Activated T-helper 1 cell treated with Interleukin-2 at 50 U/mL for 16 hours (primary cell): ENCODE measurements around the gene RCOR1.

Experiments
- DNase-seq: peaks from one replicate; pipeline ENCODE4 v3.0.0-alpha.2; 2020; ENCODE audit warnings: low read depth

RCOR1 gene

DNA sequence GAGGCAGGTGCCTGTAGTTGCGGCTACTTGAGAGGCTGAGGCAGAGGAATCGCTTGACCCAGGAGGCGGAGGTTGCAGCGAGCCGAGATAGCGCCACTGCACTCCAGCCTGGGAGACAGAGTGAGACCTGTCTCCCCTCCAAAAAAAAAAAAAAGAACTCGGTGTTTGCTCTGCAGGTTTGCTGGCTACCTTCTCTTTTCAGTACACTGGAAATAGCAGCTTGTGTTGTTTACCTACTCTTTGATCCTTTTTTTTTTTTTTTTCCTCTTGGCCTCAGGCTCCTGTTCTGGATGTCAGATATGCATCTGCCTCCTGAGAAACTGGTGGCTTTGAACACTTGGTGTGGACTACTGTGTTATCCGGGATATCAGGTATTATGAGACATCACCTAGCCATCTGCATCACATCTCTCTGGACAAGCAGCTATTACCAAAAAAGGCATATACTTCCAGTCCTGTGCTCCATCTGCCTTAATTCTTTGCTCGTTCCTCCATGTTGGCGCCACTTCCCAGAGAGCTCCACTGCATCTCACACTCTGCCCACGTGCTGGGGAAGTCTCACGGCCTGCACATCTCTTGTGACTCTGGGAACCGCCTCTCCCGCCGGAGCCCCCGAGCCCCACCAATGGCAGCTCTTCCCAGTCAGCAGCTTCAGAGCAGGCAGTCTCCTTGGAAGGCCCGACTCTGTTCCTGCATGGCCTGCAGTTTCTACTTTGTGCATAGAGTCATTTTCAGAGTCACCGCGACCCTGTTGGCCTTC, 133.9 kb downstream of the RCOR1 start:
- DNase-seq = no peak

DNA sequence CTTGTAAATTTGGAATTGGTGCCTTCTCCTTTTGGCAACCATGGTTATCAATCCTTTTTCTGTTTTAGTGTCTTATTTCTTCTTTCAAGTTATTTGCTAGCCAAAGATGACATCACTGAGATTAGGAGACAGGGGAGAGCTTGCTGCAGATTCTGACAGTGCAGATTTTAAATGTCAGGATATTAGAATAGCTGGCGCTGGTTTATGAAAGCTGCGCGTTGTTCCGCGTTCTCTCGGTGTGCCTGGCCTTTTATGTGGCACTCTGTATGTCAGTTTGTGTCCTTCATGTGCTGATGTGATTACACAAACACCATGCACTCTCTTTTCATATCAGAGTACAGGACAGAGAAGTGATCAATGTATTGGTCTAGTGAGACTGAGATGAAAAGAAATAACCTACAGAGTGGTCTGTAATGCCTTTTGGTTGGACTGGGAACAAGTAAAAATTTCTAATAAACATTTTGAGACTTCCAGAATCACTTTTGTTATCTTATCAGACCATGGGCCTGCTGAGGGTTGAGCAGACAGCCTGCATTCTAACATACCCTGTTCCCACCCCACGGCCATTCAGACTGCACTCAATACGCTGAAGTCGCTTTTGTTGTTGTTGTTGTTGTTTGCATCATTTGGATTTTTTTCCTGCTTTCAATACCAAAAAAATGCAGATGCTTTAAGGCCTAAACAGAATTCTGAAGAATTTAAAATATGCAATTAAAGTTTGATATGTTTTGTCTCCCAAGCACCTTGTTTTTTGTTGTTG, 135.1 kb downstream of the RCOR1 start:
- DNase-seq = no peak

DNA sequence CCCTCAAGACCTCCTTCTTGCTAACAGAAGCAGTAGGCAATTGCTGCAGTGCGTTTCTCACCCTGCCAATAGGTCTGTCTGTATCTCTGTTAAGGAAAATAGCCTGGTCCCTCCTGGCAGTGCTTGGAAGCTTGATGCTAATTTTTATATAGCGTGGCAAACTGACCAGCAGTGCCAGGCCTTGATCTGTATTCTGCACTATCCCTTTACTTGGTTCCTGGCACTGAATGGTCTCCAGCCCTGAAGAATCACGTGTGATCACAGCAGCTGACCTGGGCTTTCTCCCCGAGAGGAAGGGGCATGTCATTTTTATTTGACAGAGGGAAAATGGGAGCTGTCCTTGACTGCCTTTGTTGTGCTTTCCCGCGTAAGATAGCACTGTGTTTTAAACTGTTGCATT, 136.1 kb downstream of the RCOR1 start:
- DNase-seq = no peak

DNA sequence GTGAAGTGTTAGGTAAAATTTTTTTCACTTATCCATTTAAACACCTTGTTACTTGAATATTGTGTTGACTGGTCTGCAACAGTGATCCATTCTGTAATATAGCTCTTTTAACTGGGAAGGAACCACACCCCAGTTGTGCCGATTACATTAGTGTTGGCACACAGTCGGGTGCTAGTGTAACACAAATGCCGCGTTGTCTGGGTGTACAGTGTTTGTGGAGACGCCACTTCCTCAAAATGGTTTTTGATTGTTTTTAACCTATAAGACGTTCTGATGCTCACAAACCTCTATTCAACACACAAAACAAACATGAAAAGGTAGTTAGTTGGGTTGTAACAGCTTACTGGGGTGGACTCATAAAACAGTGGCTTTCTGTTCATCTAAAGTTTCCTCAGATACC, 136.8 kb downstream of the RCOR1 start:
- DNase-seq = no peak

DNA sequence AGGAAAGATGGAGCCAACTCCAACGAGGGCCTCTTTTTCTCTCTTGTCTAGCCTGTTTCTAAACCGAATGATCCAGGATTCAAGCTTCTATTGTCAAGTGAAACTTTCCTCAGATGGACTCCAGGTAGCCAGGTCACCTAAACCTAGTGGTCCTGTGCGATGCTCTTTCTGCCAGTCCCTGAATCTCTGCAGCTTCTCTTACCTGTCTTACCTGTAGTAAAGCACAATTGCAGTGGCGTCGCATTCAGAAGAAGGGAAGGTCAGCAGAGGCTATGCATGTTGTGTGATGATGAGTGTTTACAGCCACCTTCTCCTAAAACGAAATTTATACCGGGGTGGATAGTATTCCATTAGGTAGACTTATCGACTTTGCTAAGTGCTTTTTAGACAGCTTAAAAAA, 137.4 kb downstream of the RCOR1 start:
- no peak for DNase-seq

DNA sequence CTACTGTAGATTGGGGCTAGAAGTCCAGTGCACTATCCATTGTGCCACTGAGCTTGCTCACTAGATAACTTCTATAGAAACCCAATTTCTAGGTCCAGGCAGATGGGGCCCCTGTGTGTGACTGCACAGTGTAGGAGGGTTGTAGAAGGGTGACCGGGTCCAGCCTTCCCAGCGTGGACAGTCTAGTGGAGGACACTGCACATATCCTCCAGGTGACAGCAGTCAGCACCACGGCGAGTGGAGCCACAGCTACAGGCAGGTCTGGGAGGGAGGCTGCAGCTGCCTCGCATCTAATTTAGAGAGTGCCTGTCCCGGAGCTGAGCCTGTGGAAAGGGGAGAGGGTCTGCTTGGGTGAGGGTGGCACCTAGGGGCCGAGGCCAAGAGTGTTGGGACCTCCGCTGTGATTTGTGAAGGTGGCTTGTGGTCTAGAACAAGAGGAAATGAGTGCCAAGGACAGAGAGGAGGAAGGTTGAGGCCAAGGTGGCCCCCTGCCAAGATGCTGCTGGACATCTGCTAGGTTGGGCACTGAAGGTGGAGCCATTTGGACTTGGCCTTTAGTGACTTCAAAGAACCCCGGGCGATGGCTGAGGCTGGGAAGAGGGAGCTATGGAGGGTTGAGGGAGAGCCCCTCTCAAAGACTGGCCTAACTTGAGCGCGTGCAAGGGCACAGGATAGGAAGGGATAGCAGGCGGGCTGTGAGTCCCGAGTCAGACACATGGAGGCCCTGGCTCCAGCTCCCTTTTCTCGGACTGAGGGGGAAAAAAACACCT, 138.8 kb downstream of the RCOR1 start:
- no peak for DNase-seq

DNA sequence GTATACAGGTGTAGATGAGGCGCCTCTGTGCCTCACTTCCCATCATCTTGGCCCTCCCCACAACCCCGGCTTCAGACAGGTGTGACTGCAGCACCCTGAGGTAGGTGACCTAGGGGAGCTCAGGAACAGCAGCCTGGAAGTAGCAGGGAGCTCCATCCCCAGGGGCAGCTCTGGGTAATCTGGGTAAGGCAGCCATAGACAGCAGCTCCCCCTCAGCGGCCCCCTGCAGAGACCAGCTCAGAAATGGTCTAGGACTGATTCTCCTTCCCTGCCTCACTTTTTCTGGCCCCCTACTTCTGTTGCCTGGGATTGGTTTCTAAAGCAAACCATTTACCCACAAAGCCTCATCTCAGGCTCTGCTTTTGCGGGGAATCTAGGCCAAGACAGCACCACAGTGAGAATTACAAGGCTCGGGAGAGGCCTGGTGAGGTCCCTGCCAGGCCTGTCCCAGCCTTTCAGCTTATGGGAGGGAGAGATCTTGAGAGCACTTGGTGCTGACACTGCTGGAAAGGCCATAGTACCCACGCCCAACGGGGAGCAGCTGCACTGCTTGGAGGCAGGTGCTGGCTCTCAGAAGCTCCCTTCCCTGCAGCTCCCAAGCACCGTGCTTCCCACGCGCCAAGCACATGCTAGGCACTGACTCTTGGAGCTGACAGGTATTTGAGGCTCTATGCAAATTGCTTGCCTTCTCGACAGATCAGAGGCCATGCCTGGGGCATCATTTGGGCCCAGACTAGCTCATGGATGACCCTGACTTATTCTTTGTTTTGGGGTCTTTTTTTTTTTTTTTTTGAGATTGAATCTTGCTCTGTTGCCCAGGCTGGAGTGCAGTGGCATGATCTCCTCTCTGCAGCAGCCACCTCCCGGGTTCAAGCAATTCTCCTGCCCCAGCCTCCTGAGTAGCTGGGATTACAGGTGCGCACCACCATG, 139.7 kb downstream of the RCOR1 start:
- no peak for DNase-seq

DNA sequence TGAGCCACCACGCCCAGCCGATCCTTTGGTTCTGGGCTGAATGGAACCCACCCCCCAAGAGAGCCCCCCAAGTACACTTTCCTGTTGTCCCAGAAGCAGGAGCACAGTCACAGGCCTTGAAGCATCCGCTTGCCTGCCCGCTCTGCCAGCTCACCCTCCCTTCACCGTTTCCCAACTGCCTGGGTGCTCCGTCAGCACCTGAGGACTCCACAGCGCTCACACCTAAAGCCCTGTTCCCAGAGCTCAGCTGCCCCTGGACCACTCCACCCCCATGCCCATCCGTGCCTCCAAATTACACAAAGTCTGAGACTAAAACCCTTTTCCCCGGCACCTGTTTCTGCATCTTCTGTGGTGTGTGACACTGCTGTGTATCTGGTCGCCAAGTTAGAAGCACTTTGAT, 140.5 kb downstream of the RCOR1 start:
- no peak for DNase-seq

DNA sequence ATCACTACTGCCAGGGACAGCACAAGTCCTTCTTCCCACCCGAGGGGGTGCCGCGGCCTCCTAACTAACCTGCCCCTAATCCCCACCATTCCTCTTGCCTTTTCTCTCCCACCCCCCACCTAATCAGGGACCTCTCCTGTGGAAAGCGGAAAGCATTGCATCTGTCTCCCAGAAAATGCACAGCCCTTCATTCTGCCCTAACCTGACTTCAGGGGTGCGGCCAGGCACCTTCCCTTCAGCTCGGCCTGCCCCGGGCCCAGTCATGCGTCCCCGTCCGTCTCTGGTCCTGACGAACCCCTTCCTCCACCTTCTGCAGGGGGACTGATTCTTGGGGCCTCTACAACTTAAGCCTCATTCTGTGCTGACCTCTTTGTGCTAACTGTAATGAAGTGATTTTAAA, 140.9 kb downstream of the RCOR1 start:
- no peak for DNase-seq

DNA sequence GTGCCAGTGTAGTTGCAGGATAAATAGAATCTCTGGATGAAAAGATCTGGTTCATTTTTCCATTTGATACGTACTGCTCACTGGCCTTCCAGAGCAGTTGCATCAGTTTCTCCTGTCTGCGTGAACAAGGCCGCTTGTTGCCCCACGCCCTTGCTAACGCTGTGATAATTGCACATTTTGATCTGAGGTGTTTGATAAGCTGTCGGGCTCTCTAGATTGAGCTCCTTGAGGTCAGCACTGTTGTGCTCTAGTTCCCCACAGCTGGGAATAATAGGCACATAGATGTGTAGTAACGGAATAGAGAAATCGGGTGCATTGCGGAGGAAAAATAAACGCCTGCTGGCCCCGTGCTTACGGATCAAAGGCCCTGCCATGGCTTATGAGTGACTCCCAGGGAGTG, 142.0 kb downstream of the RCOR1 start:
- no peak for DNase-seq

DNA sequence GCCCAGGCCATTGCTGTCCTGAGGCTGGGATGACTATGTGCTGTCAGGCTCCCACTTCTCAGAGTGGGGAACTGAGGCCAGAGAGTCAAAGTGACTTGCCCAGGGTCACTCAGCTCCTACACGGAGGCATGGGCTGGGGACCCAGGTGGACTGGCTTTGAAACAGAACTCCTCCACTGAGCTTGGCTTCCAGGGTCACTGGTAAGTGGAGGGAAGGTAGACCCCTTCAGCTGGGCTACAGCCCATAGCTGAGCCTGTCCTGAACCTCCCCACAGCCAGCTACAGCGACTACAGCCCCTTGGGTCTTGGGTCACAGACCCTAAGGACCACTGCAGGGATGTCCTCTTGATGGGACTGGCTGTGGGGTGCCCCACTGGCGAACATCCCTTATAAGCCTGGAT, 144.5 kb downstream of the RCOR1 start:
- DNase-seq = no peak

DNA sequence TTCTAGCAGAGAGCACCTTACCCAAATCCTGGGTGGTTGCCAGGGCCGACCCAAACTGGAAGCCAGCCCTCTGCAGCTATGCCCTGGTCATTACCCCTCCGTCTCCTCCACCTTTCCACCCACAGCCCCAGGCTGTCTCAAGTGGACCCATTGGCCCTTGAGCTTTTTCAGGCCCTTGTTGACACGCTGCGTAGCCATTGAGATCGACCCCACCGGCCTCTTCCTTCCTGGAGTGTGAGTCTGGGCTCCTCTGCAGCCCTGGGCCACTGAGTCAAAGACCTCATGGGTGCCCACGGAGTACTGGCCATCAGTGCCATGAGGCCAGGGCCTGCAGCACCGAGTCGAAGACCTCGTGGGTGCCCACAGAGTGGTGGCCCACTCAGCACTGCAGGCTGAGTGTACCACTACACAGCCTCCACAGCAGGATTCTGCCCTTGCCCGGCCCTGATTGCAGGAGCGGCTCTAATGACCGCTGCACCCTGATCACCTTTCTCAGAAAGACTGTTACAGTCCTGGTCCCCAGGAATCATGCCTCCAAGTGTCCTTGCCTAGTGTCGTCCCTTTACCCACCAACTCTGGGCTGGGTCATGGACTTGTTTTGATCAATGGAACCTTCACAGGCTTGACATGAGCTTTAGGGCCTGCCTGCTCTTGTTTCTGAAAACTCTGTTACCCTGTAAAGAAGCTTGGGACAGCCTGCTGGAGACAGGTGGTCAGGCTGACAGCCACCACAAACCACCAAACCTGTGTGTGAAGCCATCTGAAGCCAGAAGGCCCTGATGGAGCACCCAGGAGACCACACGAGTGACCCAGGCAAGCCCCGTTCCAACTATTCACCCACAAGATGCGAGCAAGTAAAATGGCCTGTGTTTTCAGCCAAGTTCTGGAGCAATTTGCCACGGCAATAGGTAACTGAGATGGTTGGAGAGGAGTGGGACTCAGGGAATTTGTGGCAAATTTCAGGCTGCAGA, 145.2 kb downstream of the RCOR1 start:
- no peak for DNase-seq

DNA sequence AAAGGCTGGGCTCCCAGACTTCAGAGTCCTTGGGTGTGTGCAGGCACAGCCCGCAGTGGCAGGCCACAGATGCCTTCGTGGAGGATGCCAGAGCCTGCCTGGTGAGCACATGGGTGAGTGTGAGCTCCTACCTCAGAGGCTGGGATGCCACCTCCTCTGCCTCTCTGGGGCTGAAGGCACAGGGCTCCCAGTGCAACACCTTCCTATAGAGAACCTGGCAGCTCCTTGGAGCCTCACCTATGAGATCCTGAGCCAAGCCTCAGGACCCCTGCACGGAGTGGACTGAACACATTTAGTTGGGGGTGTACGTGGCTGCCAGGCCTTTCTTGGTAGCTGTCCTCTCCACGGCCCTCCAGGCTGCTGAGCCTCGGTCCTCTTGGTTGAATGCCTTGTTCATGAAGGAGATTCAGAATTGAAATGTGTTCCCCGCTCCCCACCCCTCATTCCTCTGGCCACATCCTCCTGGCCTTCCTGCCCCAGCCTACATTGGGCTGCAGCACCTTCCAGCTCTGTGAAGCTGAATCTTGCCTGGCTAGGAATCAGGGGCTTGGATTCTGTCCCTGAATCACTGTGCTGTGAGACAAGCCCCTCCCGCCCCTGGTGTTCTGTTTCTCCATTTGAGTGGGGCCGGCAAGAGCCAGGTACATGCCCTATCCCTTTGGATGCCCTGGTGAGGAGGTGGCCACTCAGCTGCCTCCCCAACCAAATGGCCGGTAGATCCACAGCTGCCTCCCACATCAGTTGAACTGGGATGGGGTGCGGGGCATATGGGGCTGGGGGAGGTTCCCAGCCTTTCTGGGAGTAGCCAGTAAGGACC, 146.1 kb downstream of the RCOR1 start:
- DNase-seq = no peak

DNA sequence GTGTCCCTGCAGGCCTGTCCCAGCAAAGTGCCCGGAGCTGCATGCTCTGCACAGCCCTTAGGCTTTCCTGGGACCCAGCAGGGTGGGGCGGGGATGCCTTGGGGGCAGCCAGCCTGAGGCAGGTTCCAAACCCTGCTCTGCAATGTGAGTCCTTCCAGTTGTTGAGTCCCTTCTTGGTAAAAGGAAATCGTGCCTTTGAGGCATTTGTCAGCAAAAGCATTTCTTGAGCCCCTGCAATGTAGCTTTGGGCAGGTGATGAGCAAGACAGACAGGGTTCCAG, 146.7 kb downstream of the RCOR1 start:
- DNase-seq = no peak

DNA sequence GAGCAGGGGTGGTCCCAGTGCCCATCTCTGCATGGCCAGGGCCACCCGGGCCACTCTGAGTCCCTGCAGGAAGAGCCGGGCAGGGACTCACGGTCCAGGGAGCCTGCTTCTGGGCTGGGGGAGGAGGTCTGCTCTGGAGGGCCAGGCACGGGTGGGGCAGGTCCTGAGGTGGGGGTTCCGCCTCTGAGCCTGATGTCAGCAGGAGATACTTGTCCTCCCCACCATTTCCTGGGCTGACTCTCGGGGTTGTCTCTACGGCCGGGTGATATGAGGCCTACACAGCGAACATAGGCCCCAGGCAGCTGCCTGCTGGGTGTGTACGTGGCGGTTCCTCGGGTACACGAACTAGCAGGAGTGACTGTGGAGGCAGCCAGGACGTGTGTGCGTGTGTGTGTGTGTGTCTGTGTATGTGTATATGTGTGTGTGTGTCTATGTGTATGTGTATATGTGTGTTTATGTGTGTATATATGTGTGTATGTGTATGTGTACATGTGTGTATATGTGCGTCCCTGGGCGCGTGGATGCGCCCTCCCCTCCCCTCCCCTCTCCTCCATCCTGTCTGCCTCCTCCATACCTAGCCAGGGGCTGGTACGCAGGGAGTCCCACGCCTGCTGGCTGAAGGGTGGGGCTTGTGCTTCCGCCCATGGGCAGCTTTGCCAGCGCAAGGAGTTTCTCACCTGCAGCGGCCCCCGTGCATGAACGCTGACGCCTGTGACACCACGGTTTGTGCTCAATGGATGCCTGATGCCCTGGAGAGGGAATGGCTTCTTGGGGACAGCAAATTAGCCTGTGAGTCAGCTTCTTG, 154.4 kb downstream of the RCOR1 start:
- DNase-seq = no peak

DNA sequence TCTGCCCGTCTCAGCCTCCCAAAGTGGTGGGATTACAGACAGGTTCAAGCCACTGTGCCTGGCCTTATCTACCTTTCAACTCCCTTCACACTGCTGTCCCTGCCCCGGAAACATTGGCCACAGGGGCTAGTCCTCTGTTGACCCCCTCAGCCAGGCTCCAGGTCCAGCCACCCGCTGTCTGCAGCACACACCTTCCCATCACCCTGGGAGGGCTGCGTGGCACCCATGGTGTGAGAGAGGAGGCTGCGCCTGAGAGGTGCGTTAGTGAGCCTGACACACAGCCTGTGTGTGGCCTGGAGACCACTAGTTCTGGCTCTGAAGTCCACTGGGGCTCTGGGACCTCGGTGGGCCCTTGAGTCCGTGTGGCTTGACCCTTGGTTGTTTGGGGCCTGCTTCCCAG, 156.4 kb downstream of the RCOR1 start:
- no peak for DNase-seq

DNA sequence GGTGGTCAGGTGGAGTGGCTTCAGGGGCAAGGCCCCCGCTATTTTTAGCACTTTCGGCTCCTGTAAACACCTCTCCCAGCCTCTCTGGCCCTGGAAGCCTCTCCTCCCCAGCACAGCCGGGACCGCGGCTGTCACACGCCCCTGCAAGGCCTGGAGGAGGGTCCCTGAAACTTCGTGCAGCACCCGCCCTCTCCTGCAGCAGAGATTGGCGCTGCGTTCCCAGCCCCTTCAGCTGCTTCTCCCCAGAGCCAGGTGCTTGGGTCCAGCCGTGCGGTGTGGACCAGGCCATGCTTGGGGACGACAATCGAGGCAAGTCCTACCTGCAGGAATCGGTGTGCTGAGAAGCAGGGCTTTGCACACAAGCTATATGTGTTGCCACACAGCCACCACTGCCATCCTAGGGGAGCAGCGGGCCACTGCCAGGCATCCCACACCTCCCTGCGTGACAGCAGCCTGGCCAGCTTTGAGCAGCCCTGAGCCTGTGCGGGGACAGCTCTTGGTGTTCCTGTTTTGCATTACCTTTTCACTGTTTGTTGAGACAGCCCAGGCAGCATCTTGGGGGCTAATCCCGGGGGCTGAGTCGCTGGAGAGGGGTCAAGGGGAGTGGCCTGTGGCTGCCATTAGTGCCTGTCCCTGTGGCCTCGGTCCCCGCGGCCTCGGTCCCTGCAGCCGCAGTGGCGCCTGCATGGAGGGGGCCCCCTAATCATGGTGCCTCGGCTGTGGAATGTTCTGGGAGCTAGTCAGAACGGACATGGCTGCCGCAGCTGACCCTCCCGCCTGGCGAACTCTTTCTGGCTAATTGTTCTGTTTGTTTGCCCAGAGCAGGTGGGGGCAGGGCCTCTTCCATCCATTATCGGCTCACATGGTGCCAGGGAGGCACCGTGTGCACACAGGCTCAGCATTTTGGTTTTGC, 157.2 kb downstream of the RCOR1 start:
- no peak for DNase-seq

DNA sequence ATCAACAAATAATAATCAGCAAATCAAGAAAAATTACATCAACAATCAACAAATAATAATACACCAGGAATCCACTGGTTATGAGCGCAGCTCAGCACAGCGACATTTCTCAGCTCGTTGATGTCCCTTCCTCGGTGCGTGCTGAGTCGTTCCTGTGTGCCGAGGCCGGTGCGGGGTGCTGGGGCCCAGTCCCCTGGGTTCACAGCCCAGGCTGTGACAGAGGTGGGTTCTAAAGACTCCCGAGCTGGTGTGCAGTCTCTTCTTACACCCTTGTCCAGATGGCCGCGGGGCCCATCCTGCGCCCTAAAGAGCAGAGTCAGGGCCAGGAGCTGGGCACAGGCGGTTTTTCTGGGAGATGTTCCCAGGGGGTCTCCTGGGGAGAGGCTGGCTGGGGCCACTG, 157.9 kb downstream of the RCOR1 start:
- no peak for DNase-seq
